RWPE2 (cell line): ENCODE results near the gene SERPIND1.
A peak's percentile ranks its signal among the peaks of the same experiment; 100 is the strongest.

ENCODE experiments used
- ATAC-seq: fragments of 200-7000 bp; cut with Tn5 transposase; 3 replicates; pipeline ENCODE4 v1.9.1; 2021; ENCODE audit warnings: low read depth
- DNase-seq: peaks from one replicate; pipeline ENCODE4 v3.0.0-alpha.2; 2020; ENCODE audit warnings: low spot score
- H3K27ac ChIP-seq: fragments of 450-650 bp; 2 replicates; pipeline ENCODE4 v1.5.1; 2017; ENCODE audit warnings: mild to moderate bottlenecking; ENCODE audit not compliant: poor library complexity, severe bottlenecking
- H3K27me3 ChIP-seq: fragments of 250-450 bp; sonication (Bioruptor Pico); 2 replicates; pipeline ENCODE4 v1.5.1; 2021; ENCODE audit warnings: mild to moderate bottlenecking, moderate library complexity; ENCODE audit not compliant: insufficient read depth, poor library complexity, severe bottlenecking
- H3K36me3 ChIP-seq: fragments of 250-450 bp; sonication (Bioruptor Pico); 2 replicates; pipeline ENCODE4 v1.5.1; 2020; ENCODE audit warnings: low read depth, mild to moderate bottlenecking, moderate library complexity
- H3K4me1 ChIP-seq: fragments of 250-450 bp; sonication (Bioruptor Pico); 2 replicates; pipeline ENCODE4 v1.5.1; 2021; ENCODE audit warnings: mild to moderate bottlenecking, moderate library complexity; ENCODE audit not compliant: insufficient read depth, poor library complexity, severe bottlenecking
- H3K4me3 ChIP-seq: fragments of 250-450 bp; sonication (Bioruptor Pico); 2 replicates; pipeline ENCODE4 v1.5.1; 2021; ENCODE audit warnings: mild to moderate bottlenecking, moderate library complexity; ENCODE audit not compliant: severe bottlenecking
- H3K9me3 ChIP-seq: fragments of 250-450 bp; sonication (Bioruptor Pico); 2 replicates; pipeline ENCODE4 v1.5.1; 2021; ENCODE audit warnings: mild to moderate bottlenecking, moderate library complexity; ENCODE audit not compliant: severe bottlenecking
- TF ChIP-seq, protein P1 (sequence below): fragments of 450-650 bp; IDR thresholded peaks from one replicate; pipeline ENCODE4 v1.5.1; 2017; ENCODE audit warnings: mild to moderate bottlenecking, moderate library complexity; ENCODE audit not compliant: poor library complexity, severe bottlenecking

The SERPIND1 gene

DNA sequence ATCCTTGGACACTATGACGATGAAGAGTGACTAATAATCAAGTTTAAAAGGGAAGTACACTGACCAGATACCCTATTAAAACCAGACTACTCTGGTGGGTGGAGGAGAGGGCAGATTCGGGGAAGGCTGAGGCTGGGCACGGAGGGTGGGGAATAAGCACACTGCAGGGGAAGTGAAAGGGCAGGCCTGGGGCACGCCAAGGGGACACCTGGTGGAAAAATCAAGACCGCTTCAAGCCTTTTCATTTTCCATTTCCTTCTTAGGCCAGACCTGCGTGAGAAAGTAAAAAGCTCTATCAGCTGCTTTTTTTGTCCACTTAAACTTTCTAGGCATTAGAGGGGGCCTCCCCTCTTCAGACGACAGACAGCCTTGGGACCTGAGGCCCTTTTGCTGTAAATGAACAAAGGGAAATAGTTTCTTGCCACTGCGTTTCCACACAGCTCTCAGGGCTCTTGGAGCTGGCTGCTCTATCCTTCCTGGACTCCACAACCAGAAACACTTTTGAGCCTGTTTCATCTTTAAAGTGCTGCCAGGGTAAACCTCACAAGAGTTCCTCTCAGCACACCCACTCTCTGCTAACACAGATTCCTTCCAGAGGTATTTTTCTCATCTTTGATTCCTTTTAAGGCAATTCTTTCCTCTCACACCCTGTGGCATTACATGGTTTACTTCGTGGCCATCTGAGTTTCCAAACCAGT lies 25.0 kb upstream of the SERPIND1 start:
- Histone ChIP-seq H3K9me3 (no peaks in the 10 kb centered on the region), H3K4me3 (no peak overlapping the region), H3K36me3 (peaks cover 20% of the 10 kb centered on the region), H3K27me3 (no peaks in the 10 kb centered on the region), H3K27ac (no peak overlapping the region), H3K4me1 (no peaks in the 10 kb centered on the region)
- TF ChIP-seq, protein P1, sequence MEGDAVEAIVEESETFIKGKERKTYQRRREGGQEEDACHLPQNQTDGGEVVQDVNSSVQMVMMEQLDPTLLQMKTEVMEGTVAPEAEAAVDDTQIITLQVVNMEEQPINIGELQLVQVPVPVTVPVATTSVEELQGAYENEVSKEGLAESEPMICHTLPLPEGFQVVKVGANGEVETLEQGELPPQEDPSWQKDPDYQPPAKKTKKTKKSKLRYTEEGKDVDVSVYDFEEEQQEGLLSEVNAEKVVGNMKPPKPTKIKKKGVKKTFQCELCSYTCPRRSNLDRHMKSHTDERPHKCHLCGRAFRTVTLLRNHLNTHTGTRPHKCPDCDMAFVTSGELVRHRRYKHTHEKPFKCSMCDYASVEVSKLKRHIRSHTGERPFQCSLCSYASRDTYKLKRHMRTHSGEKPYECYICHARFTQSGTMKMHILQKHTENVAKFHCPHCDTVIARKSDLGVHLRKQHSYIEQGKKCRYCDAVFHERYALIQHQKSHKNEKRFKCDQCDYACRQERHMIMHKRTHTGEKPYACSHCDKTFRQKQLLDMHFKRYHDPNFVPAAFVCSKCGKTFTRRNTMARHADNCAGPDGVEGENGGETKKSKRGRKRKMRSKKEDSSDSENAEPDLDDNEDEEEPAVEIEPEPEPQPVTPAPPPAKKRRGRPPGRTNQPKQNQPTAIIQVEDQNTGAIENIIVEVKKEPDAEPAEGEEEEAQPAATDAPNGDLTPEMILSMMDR = no peak
- DNase-seq = no peak
- ATAC-seq = no peak

DNA sequence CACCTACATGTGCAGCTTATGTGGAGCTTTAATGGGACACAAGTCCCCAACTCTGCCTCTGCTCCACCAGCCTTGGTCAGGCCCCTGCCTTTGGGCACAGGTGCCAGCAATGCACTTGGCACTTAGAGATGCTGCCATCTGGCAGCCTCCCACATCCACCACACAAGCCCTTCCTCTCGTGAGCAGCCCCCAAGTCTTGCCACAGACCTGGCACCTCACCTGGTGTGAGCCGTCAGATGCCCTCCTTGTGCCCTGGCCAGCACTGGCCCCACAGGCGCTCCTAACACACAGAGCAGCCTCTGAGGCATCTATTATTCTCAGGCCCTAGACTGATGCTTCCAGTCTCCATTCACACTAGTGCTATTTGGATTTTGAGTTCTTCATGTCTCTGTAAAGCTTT lies 24.5 kb upstream of the SERPIND1 start:
- H3K9me3 ChIP-seq = no peaks in the 10 kb centered on the region
- peaks cover 17% of the 10 kb centered on the region for H3K36me3 ChIP-seq
- no peaks in the 10 kb centered on the region for H3K4me1 ChIP-seq
- DNase-seq = no peak
- H3K27ac ChIP-seq = no peak overlapping the region
- ATAC-seq = no peak
- TF ChIP-seq, protein P1 = no peak
- no peak overlapping the region for H3K4me3 ChIP-seq
- H3K27me3 ChIP-seq = no peaks in the 10 kb centered on the region

DNA sequence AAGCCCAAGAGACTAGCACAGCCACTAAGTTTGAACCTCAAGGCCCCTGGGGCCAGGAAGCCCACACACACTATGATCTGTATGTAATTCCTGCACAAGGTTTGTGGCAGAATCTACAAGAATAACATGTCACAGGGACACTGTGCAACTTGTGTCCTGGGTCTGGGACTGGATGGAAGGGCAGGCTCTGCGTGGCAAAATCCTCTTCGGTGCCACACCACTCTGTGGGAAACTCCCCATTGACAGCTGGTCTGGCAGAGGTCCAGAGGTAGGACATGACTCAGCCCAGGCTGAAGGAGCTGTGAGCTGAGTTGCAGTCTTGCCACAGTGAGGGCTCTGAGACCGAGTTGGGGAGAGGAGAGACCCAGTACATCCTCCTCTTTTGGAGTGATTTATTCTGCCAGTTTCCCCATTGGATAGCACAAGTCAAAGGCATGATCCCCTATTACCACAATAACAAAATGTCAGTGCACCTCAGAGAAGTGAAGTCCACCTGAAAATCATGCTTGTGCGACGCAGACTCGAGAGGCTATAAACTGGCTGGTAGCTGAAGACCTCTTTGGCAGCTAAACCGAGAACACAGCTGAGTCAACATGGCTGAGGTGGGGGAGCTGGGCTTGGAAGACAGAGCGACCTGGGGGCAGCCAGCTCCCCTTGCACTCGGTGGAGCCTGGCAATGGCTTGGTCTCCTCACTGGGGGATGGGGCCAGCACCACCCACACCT lies 23.3 kb upstream of the SERPIND1 start:
- TF ChIP-seq, protein P1 = no peak
- ATAC-seq = peak; percentile 96
- H3K27ac ChIP-seq = no peak overlapping the region
- H3K9me3 ChIP-seq = no peaks in the 10 kb centered on the region
- no peak for DNase-seq
- H3K27me3 ChIP-seq = no peaks in the 10 kb centered on the region
- H3K4me1 ChIP-seq = no peaks in the 10 kb centered on the region
- H3K36me3 ChIP-seq = peaks cover 12% of the 10 kb centered on the region
- H3K4me3 ChIP-seq = no peak overlapping the region

DNA sequence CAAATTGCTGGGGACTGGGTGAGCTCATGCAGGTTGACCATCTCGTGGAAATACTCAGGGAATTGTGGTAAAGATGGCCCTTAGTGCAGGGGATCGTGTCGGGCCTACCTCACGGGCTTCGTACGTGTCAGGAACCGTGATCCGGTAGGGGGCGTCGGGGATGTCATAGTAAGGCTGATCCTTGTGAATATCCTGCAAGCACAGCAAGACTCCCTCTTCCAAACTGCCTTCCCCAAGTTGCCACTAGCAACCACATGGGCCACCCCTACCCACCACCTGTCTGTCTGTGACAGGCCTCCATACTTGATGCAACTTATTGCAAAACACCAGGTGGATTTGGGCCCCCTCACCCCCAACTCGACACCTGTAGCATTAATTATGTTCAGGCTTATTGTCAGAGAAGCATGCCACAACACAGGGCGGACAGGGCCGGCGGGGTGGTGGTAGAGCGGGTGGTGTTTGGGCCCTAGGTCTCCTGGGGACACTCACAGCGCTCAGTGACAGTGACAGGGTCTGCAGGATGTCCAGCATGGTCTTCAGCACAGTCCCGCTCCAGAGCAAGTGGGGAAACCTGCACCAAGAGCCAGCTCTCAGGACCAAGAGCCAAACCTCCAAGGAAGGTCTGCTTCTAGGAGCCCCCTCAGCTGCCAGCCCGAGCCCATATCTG lies 22.6 kb upstream of the SERPIND1 start:
- H3K27me3 ChIP-seq = no peaks in the 10 kb centered on the region
- no peak overlapping the region for H3K27ac ChIP-seq
- H3K36me3 ChIP-seq = peaks cover 12% of the 10 kb centered on the region
- no peak overlapping the region for H3K4me3 ChIP-seq
- H3K9me3 ChIP-seq = no peaks in the 10 kb centered on the region
- TF ChIP-seq, protein P1 = no peak
- ATAC-seq (no peak), DNase-seq (no peak)
- H3K4me1 ChIP-seq = no peaks in the 10 kb centered on the region
